Endothelial cell of umbilical vein (primary cell): Measurements from ENCODE around the gene OPCML. TPM values are rescaled to one million over a fixed set of nuclear protein-coding genes. Genes with fewer than 3 reads are reported as not detected.

Source experiments
- BruUV-seq: library from RNA; stranded (reverse); fragments of 400-500 nt; replicated peaks from 2 replicates; lab custom pipeline; 2021; lab: Mats Ljungman, UMichigan
- CTCF ChIA-PET: fragments of 300-600, 350-600 bp; sonication (Branson Sonifier 250); formaldehyde crosslinking; loops from one replicate; lab custom pipeline; 2021; ENCODE audit warnings: antibody characterized with exemption, inconsistent platforms; lab: Charles Lee
- POLR2A ChIA-PET: fragments of 300-600, 350-600 bp; sonication (Branson Sonifier 250); formaldehyde crosslinking; loops from one replicate; lab custom pipeline; 2021; ENCODE audit warnings: antibody characterized with exemption, inconsistent platforms; lab: Charles Lee
- DNase-seq: peaks from one replicate; pipeline ENCODE4 v3.0.0-alpha.2; 2011; ENCODE audit warnings: low read depth, low spot score
- FAIRE-seq: peaks from 2 replicates; lab custom pipeline; 2011; peaks lifted over from hg19 to GRCh38; lab: Jason Lieb, UNC
- H2AFZ ChIP-seq: 2 replicates; pipeline ENCODE4 v1.6.0; 2012; ENCODE audit warnings: low read depth, low read length, control low read depth, inconsistent platforms
- H3K27ac ChIP-seq: 2 replicates; pipeline ENCODE4 v1.5.1; 2011; ENCODE audit warnings: low read depth, mild to moderate bottlenecking, control low read depth, low read length, moderate library complexity; ENCODE audit not compliant: insufficient read depth
- H3K27me3 ChIP-seq, 2 experiments: 2 replicates each; pipeline versions ENCODE4 v1.6.0 to v1.6.1; 2011; ENCODE audit warnings: low read length in 2 of 2, mixed read lengths in 1 of 2; ENCODE audit not compliant: control insufficient read depth in 2 of 2, insufficient read depth in 2 of 2
- H3K36me3 ChIP-seq, 2 experiments: 2 replicates in 1 of 2; 3 replicates in 1 of 2; pipeline ENCODE4 v1.5.1; 2011; ENCODE audit warnings: low read length in 2 of 2, mild to moderate bottlenecking in 1 of 2, moderate library complexity in 1 of 2; ENCODE audit not compliant: control insufficient read depth in 2 of 2, insufficient read depth in 2 of 2; ENCODE audit errors: extremely low read depth in 1 of 2
- H3K4me1 ChIP-seq: 3 replicates; pipeline ENCODE4 v1.5.1; 2011; ENCODE audit warnings: mild to moderate bottlenecking, low read length; ENCODE audit not compliant: control insufficient read depth, insufficient read depth; ENCODE audit errors: extremely low read depth
- H3K4me2 ChIP-seq: 2 replicates; pipeline ENCODE4 v1.6.1; 2011; ENCODE audit warnings: low read length, control low read depth, mixed read lengths; ENCODE audit not compliant: insufficient read depth
- H3K4me3 ChIP-seq, 3 experiments: fragments of 200-600 bp in 1 of 3; sonication (generic), shearing (Covaris generic) in 1 of 3; replicated peaks in 1 of 3; 2 replicates each; pipeline ENCODE4 v1.5.1; 2011 to 2016; ENCODE audit warnings: control low read depth in 3 of 3, low read length in 3 of 3, mild to moderate bottlenecking in 2 of 3, inconsistent platforms in 1 of 3, low read depth in 1 of 3, moderate library complexity in 1 of 3; ENCODE audit not compliant: insufficient read depth in 1 of 3
- H3K79me2 ChIP-seq: 2 replicates; pipeline ENCODE4 v1.6.0; 2012; ENCODE audit warnings: low read length, inconsistent platforms; ENCODE audit not compliant: control insufficient read depth, insufficient read depth
- H3K9ac ChIP-seq: replicated peaks from 2 replicates; pipeline ENCODE3; 2011; ENCODE audit warnings: low read length, control low read depth; ENCODE audit not compliant: insufficient read depth; ENCODE audit errors: extremely low read depth
- H3K9me1 ChIP-seq: replicated peaks from 3 replicates; pipeline ENCODE4 v1.6.0; 2011; ENCODE audit warnings: mild to moderate bottlenecking, low read length; ENCODE audit not compliant: control insufficient read depth, insufficient read depth; ENCODE audit errors: extremely low read depth
- H3K9me3 ChIP-seq: replicated peaks from 2 replicates; pipeline ENCODE4 v1.5.1; 2012; ENCODE audit warnings: low read length, inconsistent platforms; ENCODE audit not compliant: control insufficient read depth, insufficient read depth
- H4K20me1 ChIP-seq: replicated peaks from 2 replicates; pipeline ENCODE3; 2011; ENCODE audit warnings: mild to moderate bottlenecking, low read length; ENCODE audit not compliant: control insufficient read depth, insufficient read depth; ENCODE audit errors: extremely low read depth
- EZH2 ChIP-seq: IDR thresholded peaks from 2 replicates; pipeline ENCODE4 v1.6.1; 2012; ENCODE audit warnings: borderline replicate concordance, low read depth, mild to moderate bottlenecking, moderate library complexity, low read length, inconsistent platforms; ENCODE audit not compliant: severe bottlenecking
- FOS ChIP-seq: IDR thresholded peaks from 2 replicates; pipeline ENCODE4 v1.6.1; 2011; ENCODE audit warnings: mild to moderate bottlenecking, low read length, moderate library complexity, borderline replicate concordance; ENCODE audit not compliant: insufficient read depth
- GATA2 ChIP-seq: IDR thresholded peaks from 2 replicates; pipeline ENCODE4 v1.7.0; 2011; ENCODE audit warnings: low read depth, mild to moderate bottlenecking, moderate library complexity, mixed read lengths, low read length; ENCODE audit not compliant: insufficient read length, insufficient read depth
- JUN ChIP-seq: IDR thresholded peaks from 2 replicates; pipeline ENCODE4 v1.6.1; 2011; ENCODE audit warnings: borderline replicate concordance, low read depth; ENCODE audit not compliant: insufficient read length, insufficient read depth
- MYC ChIP-seq: IDR thresholded peaks from one replicate; pipeline ENCODE4 v1.6.1; 2011; ENCODE audit warnings: mild to moderate bottlenecking, low read depth, low read length
- POLR2A ChIP-seq: IDR thresholded peaks from 2 replicates; pipeline ENCODE4 v1.6.1; 2012; ENCODE audit warnings: low read depth, mild to moderate bottlenecking, control low read depth, low read length
- POLR2AphosphoS5 ChIP-seq: IDR thresholded peaks from 2 replicates; pipeline ENCODE4 v1.6.1; 2012; ENCODE audit warnings: low read depth, mild to moderate bottlenecking, control low read depth, low read length, moderate library complexity; ENCODE audit not compliant: insufficient read depth
- dilution Hi-C: fragments of 300-500 bp; cut with MboI; formaldehyde crosslinking; loops from one replicate; pipeline ENCODE4 v1.15.0; 2019; ENCODE audit warnings: low sequenced_read_pairs; ENCODE audit not compliant: extremely low pct_ligation_motif_present
- intact Hi-C: fragments of 100-400 bp; cut with micrococcal nuclease; formaldehyde crosslinking; loops from one replicate; pipeline ENCODE4 v1.10.0; 2022
- polyA plus RNA-seq, 4 experiments: library from polyadenylated mRNA; depleted of rRNA in 3 of 4; stranded (reverse) in 3 of 4; unstranded in 1 of 4; fragments of >200 nt; gene quantifications; 2 replicates each; pipeline versions ENCODE4 v1.2.1 to v1.2.3, GENCODE V29; 2011 to 2012; ENCODE audit warnings: missing spikeins in 1 of 4
- total RNA-seq: library from RNA; stranded (reverse); gene quantifications from 2 replicates; pipeline ENCODE4 v1.2.3, GENCODE V29; 2021
- TF ChIP-seq, protein P1 (sequence below): IDR thresholded peaks from 2 replicates; pipeline ENCODE4 v1.6.1; 2011; ENCODE audit not compliant: insufficient read depth, insufficient read length
- TF ChIP-seq, protein P2 (sequence below), 2 donors: IDR thresholded peaks; 1 replicate in 1 of 2; 2 replicates in 1 of 2; pipeline ENCODE4 v1.5.1; 2011; ENCODE audit warnings: low read length in 2 of 2, mild to moderate bottlenecking in 2 of 2, moderate library complexity in 2 of 2, control low read depth in 1 of 2, inconsistent platforms in 1 of 2, low read depth in 1 of 2; ENCODE audit not compliant: insufficient read depth in 1 of 2; ENCODE audit errors: extremely low read depth in 1 of 2

Gene OPCML
- total and polyA plus RNA-seq, 2 donors (not counting 3 experiments of a cell fraction or from before 2014, with no cell fraction given) = not detected

DNA sequence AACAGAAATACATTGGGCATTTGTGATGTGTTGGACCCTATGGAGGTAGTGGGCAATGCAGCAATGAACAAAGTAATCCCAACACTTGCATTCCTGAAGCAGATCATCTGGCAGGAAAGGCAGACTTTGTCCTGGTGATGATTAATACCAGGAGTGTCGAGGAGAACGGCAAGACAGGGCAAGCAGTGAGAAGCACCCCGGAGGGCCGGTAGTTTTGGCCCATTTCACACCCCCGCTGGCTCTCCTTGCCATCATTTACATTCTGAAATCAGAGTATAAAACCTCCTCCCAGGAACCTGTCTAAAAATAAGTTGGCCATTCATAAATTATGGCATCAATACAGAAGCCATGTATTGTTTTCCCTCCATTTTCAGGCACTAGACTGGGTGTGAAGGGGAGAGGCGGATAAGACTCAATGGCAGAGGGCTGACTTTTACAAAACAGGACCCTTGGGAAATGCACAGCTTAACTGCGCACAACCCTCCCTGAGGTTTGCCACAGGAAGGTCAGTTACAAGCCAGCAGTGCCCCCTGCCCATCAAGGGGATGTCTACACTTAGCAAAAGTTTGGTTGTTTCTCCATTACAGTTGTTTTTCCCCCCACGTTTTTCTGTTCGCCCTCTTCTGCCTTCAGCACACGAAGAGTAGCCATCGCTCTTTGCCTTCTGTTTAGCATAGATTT lies 55.6 kb downstream of the OPCML start:
- FAIRE-seq = no peak
- H3K36me3 ChIP-seq = no peaks in the 10 kb centered on the region
- peaks cover 9% of the 10 kb centered on the region for H3K9me3 ChIP-seq
- H3K4me1 ChIP-seq = no peaks in the 10 kb centered on the region
- no peaks in the 10 kb centered on the region for H3K9me1 ChIP-seq
- H3K4me2 ChIP-seq = no peak overlapping the region
- H3K79me2 ChIP-seq = no peaks in the 10 kb centered on the region
- H4K20me1 ChIP-seq = no peaks in the 10 kb centered on the region
- intact Hi-C loops (no loop called here), dilution Hi-C loops (no loop called here)
- ChIA-PET CTCF (no interaction called here), POLR2A (no interaction called here)
- H2AFZ ChIP-seq = no peak overlapping the region
- TF ChIP-seq POLR2AphosphoS5 (no peak), POLR2A (no peak), MYC (no peak), GATA2 (no peak), FOS (no peak), JUN (no peak), EZH2 (no peak)
- TF ChIP-seq, protein P1, sequence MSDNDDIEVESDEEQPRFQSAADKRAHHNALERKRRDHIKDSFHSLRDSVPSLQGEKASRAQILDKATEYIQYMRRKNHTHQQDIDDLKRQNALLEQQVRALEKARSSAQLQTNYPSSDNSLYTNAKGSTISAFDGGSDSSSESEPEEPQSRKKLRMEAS = no peak
- TF ChIP-seq, protein P2, sequence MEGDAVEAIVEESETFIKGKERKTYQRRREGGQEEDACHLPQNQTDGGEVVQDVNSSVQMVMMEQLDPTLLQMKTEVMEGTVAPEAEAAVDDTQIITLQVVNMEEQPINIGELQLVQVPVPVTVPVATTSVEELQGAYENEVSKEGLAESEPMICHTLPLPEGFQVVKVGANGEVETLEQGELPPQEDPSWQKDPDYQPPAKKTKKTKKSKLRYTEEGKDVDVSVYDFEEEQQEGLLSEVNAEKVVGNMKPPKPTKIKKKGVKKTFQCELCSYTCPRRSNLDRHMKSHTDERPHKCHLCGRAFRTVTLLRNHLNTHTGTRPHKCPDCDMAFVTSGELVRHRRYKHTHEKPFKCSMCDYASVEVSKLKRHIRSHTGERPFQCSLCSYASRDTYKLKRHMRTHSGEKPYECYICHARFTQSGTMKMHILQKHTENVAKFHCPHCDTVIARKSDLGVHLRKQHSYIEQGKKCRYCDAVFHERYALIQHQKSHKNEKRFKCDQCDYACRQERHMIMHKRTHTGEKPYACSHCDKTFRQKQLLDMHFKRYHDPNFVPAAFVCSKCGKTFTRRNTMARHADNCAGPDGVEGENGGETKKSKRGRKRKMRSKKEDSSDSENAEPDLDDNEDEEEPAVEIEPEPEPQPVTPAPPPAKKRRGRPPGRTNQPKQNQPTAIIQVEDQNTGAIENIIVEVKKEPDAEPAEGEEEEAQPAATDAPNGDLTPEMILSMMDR (IDR thresholded peaks at IDR 0.05; ENCODE audit: extremely low read depth in 1 of 2, insufficient read depth in 1 of 2, low read depth in 1 of 2, low read length in 2 of 2) = no peak
- DNase-seq = no peak
- no peak overlapping the region for H3K9ac ChIP-seq
- no peaks in the 10 kb centered on the region for H3K27me3 ChIP-seq
- H3K27ac ChIP-seq = no peak overlapping the region
- H3K4me3 ChIP-seq = no peak overlapping the region
- BruUV-seq = no TSS peak
